Measurements from ENCODE around the gene ADGRL3.
"Not testable (repeated sequence)": the region's sequence is repeated elsewhere in the genome, so short reads cannot be mapped to it uniquely, and the experiment has no call there.

The ADGRL3 gene

DNA sequence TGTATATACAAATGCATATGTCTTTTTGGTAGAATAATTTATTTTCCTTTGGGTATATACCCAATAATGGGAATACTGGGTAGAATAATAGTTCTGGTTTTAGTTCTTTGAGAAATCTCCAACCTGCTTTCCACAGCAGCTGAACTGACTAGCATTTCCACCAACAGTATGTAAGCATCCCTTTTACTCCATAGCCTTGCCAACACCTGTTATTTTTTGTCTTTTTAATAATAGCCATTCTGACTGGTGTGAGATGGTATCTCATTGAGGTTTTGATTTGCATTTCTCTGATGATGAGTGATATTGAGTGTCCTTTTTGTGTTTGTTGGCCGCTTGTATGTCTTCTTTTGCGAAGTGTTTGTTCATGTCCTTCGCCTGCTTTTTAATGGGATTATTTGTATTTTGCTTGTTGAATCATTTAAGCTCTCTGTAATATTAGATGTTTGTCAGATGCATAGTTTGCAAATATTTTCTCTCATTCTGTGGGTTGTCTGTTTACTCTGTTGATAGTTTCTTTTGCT lies 309.7 kb downstream of the ADGRL3 start:
- DNase-seq, result not testable (repeated sequence)

GRCh38 chr4:61511716-61512488 lies 311.8 kb downstream of the ADGRL3 start:
- DNase-seq, result no peak

- DNase-seq, result no peak
Observed at GRCh38 chr4:61514991-61515390, 314.9 kb downstream of the ADGRL3 start.

DNA sequence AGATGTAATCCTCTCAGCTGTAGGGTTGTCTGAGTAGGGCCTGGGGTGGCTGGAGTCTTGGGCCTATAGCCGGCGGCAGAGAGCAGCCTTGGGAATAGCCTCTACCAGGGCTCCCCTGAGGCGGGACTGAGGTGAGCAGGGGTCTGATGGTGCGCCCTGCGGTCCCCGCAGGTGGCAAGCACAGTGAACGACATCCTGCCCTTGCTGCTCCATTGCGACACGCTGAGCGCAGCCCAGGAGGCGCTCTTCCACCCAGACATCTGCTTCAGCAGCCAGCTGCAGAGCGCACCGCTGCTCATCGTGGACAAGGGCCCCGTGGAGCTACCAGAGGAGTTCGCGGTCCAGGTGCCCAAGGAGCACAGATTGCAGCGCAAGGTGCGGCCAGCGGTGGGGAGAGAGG lies 317.0 kb downstream of the ADGRL3 start:
- no peak for DNase-seq

- DNase-seq, result no peak
Observed at GRCh38 chr4:61520166-61520565, 320.0 kb downstream of the ADGRL3 start.

GRCh38 chr4:61520681-61521160 lies 320.6 kb downstream of the ADGRL3 start:
- DNase-seq, result no peak

DNA sequence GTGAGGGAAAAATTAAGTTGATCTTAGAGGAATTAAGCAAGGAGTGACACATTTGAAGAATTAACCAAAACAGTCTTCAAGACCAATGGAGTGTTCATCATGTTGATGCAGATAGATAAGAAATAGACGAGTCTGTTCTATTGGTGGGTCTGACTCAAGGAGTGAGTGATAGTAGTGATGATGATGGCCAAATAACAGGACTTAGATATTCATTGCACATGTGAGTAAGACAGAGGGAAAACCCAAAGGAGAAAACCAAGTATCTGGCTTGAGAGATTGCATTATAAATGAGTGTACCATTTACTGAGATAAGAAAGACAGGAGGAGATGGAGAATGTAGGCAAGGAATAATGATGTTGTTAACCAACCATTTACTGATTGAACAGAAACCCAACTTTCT lies 321.3 kb downstream of the ADGRL3 start:
- DNase-seq, result no peak

GRCh38 chr4:61522312-61522711 lies 322.2 kb downstream of the ADGRL3 start:
- DNase-seq, result no peak

DNA sequence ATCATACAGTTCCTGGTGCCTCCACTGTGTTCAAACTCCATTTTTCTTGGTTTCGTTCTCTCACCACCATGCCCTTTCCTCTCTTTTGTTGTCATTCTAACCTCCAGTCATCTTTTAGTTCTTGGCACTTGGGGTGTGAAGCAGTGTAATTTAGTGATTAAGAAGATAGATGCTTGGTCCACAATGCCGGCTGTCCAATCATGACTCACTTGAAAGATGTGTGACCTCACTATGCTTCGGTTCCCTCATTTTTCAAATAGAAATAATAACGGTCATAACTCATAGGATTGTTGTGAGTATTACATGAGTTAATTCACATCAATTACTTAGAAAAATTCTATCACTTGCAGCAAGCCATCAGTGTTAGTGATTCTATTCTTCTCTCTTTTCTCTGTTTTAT lies 327.8 kb downstream of the ADGRL3 start:
- DNase-seq, result no peak

DNA sequence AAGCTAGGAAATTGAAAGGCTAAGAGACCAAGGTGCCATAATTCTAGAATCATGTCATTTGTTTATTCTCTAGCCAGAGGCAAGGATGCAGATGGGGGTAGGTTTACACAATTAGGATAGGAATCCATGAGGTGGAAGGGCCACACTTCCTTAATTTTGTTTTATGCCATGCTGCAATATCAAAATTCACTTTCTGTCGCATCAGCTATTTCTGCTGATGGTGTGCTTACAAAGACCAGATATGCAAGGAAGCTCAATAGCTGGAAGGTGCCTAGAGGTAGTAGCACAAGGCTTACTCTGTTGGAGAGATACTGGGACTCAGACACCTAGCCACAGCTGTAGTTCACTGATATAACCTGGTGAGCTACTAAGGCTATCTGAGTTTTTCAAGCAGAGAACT lies 328.5 kb downstream of the ADGRL3 start:
- no peak for DNase-seq

DNA sequence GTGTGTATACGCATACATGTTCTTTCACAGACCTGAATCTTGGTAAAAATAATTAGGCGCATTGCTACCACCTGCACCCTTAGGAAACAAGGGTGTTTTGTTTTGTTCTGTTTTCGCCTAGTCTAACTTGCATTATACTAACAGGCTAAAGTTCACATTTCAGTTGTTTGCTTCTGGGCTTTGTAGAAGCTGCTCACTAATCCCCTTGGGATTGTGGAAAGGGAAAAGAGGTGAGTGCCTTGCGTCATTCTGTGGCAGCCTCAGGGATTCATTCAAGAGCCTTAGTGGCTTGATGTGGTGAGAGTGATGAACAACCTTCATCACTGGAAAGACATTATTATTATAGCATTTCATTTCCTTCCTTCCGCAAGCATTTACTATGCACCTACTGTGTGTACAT lies 331.1 kb downstream of the ADGRL3 start:
- DNase-seq, result no peak

DNA sequence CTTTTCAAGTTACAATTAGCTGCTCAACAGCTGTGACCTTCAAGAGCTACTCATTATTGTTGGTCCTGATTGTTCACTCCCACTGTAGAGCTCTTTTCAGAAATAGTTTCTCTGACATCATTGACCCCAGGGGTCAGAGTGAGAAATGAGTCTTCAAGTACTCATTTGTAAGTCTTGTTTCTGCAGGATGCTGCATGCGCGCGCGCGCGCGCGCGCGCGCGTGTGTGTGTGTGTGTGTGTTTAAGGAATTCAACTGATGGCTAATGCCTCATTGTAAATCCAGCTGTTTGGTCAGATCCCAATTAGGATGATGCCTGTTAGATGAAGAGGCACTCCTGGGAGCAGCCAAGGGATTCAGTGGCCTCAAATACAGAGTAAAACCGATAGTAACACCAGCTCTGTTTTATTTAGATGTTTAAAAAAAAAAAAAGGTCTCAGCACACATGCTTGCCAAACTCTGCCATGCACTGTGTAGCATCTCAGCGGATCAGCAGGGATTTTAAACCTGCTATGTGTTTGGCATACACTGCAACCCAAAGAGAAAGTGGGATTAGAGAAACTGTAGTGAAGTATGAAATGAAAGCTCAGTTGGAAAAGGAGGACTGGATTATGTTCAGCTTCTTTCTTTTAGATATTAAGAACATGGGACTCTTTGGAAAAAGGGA lies 332.3 kb downstream of the ADGRL3 start:
- DNase-seq, result no peak

DNA sequence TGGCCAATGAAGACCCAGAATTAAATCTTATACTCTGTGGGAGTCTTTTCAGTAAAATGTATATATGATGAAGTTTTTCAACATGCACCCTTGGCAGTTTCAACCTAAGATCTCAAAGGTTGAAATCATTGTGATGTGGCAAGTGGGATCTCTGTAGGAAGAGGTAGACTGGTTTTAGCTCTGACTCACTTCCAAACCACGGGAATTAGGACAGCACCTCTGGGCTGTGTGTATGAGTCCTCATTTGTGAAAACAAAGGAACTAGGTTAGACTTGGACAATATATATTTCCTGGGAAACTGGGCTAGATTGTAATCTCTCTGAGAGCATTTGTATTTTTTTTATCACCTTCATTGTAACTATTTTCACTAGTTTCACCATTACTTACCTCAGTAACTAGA lies 333.0 kb downstream of the ADGRL3 start:
- DNase-seq, result no peak

DNA sequence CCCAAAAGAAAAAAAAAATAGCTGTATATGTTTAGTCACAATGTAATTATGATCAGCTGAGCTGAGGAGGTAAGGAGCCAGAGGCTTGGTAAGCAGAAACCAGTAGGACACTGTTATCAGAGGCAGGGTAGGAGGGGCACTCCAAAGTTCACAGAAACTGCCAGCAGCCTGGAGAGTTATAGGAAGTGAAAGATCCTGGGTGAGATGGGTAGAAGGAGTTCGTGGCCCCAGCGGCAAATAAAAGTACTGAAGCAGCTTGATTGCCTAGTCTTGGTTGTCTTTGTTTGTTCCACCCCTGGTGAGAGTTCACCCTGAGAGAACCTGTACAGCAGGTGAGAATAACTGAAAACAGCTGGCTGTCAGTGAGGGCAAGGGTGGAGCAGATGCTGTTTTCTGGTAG lies 340.8 kb downstream of the ADGRL3 start:
- DNase-seq, result no peak

DNA sequence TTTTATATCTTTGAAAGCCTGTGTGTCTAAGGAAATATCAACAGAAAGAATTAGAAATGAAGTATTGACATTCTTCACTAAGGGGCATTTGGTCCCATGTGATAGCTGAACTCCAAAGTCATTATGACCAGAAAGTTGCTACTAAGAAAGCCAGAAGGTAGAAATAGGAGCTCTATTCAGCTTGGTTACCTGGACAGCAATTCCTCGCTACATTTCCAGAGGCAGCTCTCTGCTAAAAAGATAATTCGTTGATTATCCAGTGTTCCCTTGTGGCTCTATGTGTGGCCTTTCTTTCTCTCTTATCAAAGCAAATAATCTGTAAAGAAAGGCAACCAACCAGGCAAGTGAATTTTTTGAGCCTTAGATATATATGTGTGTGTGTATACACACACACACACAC lies 341.3 kb downstream of the ADGRL3 start:
- no peak for DNase-seq

DNA sequence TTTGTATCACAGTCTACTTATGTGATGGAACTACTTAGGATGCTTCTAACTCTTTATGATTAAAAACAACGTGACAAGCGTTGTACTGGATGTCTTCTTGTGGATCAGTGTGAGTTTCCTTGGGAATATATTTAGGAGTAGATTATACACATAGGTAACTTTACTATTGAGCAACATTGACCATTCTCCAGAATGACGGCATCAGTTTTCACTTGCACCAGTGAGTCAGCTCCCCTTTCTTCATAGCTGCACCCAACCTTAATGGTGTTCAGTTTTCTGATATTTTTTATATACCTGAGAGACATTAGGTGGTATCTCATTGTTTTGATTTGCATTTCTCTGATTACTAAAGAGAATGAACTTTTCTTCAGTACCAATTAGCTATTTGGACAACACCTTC lies 343.9 kb downstream of the ADGRL3 start:
- DNase-seq, result no peak

GRCh38 chr4:61545902-61546480 lies 345.9 kb downstream of the ADGRL3 start:
- no peak for DNase-seq

GRCh38 chr4:61549336-61549735 lies 349.2 kb downstream of the ADGRL3 start:
- no peak for DNase-seq

- no peak for DNase-seq
Observed at GRCh38 chr4:61553557-61554125, 353.5 kb downstream of the ADGRL3 start.

GRCh38 chr4:61555789-61556188 lies 355.7 kb downstream of the ADGRL3 start:
- DNase-seq, result no peak

GRCh38 chr4:61556277-61556676 lies 356.2 kb downstream of the ADGRL3 start:
- no peak for DNase-seq

DNA sequence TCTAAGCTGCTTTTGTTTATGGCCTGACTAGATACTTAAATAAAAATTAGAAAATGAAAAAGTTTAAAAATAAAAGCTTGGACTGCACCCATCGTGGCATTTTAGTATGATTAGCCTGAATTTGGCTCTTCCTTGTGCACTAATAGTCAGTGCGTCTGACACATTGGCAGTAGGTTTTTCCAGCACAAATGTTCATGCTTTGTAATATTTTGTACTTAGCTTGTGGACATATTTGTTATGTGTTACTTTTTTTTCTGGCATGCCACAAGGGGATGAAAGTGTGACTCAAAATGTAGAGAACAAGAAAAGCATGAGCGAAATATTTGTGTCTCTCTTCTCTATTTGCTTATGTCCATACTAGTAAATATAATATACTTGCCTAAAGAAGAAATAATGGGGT lies 359.3 kb downstream of the ADGRL3 start:
- no peak for DNase-seq

GRCh38 chr4:61561028-61561427 lies 360.9 kb downstream of the ADGRL3 start:
- DNase-seq, result no peak

All from SHP77 (cell line).